HEK293 (cell line): ENCODE measurements around the gene PRKCE.

Experiments
- GLIS1 ChIP-seq: fragments of 450-650 bp; formaldehyde crosslinking; IDR thresholded peaks from 2 replicates; pipeline ENCODE4 v1.5.1; 2016; ENCODE audit warnings: missing biosample characterization, missing genetic modification characterization
- KLF9 ChIP-seq: fragments of 450-650 bp; formaldehyde crosslinking; IDR thresholded peaks from 2 replicates; pipeline ENCODE4 v1.5.1; 2016; ENCODE audit warnings: missing biosample characterization, missing genetic modification characterization, low read depth
- PATZ1 ChIP-seq: fragments of 450-650 bp; formaldehyde crosslinking; IDR thresholded peaks from 2 replicates; pipeline ENCODE4 v1.5.1; 2016; ENCODE audit warnings: missing biosample characterization, missing genetic modification characterization
- PRDM2 ChIP-seq: fragments of 450-650 bp; formaldehyde crosslinking; IDR thresholded peaks from 2 replicates; pipeline ENCODE4 v1.5.1; 2016; ENCODE audit warnings: missing biosample characterization, missing genetic modification characterization, borderline replicate concordance
- RBAK ChIP-seq: fragments of 450-650 bp; formaldehyde crosslinking; IDR thresholded peaks from 2 replicates; pipeline ENCODE4 v1.5.1; 2016; ENCODE audit warnings: missing biosample characterization, missing genetic modification characterization
- SCRT2 ChIP-seq: fragments of 450-650 bp; formaldehyde crosslinking; IDR thresholded peaks from 2 replicates; pipeline ENCODE4 v1.5.1; 2016; ENCODE audit warnings: missing biosample characterization, missing genetic modification characterization
- SETDB1 ChIP-seq: IDR thresholded peaks from one replicate; pipeline ENCODE4 v1.6.1; 2017; ENCODE audit warnings: mild to moderate bottlenecking, low read length, moderate library complexity, mixed read lengths; ENCODE audit not compliant: insufficient read length
- SP3 ChIP-seq: fragments of 450-650 bp; formaldehyde crosslinking; IDR thresholded peaks from 2 replicates; pipeline ENCODE4 v1.5.1; 2016; ENCODE audit warnings: missing biosample characterization, missing genetic modification characterization
- WT1 ChIP-seq: fragments of 450-650 bp; formaldehyde crosslinking; IDR thresholded peaks from 2 replicates; pipeline ENCODE4 v1.5.1; 2016; ENCODE audit warnings: missing biosample characterization, missing genetic modification characterization
- YY1 ChIP-seq: fragments of 450-650 bp; formaldehyde crosslinking; IDR thresholded peaks from 2 replicates; pipeline ENCODE4 v1.5.1; 2018; ENCODE audit warnings: missing biosample characterization, missing genetic modification characterization
- ZBTB11 ChIP-seq: fragments of 450-650 bp; formaldehyde crosslinking; conservative IDR thresholded peaks from 2 replicates; pipeline ENCODE4 v1.5.1; 2016; ENCODE audit warnings: low read depth, missing biosample characterization, missing genetic modification characterization
- ZBTB6 ChIP-seq: fragments of 450-650 bp; formaldehyde crosslinking; IDR thresholded peaks from 2 replicates; pipeline ENCODE4 v1.5.1; 2017; ENCODE audit warnings: missing biosample characterization, missing genetic modification characterization
- ZFP69B ChIP-seq: fragments of 450-650 bp; formaldehyde crosslinking; IDR thresholded peaks from 2 replicates; pipeline ENCODE4 v1.5.1; 2016; ENCODE audit warnings: missing biosample characterization, missing genetic modification characterization
- ZNF157 ChIP-seq: fragments of 450-650 bp; formaldehyde crosslinking; IDR thresholded peaks from 2 replicates; pipeline ENCODE4 v1.5.1; 2016; ENCODE audit warnings: missing biosample characterization, missing genetic modification characterization
- ZNF184 ChIP-seq: fragments of 450-650 bp; IDR thresholded peaks from 2 replicates; pipeline ENCODE4 v1.5.1; 2018; ENCODE audit warnings: missing biosample characterization, mild to moderate bottlenecking, missing genetic modification characterization
- ZNF202 ChIP-seq: fragments of 450-650 bp; formaldehyde crosslinking; IDR thresholded peaks from 2 replicates; pipeline ENCODE4 v1.5.1; 2016; ENCODE audit warnings: missing biosample characterization, missing genetic modification characterization, borderline replicate concordance
- ZNF335 ChIP-seq: fragments of 450-650 bp; formaldehyde crosslinking; conservative IDR thresholded peaks from 2 replicates; pipeline ENCODE4 v1.5.1; 2016; ENCODE audit warnings: missing biosample characterization, missing genetic modification characterization
- ZNF521 ChIP-seq: fragments of 450-650 bp; formaldehyde crosslinking; IDR thresholded peaks from 2 replicates; pipeline ENCODE4 v1.5.1; 2017; ENCODE audit warnings: missing biosample characterization, mild to moderate bottlenecking, missing genetic modification characterization
- ZNF530 ChIP-seq: fragments of 450-650 bp; formaldehyde crosslinking; IDR thresholded peaks from 2 replicates; pipeline ENCODE4 v1.5.1; 2016; ENCODE audit warnings: low read depth, missing biosample characterization, missing genetic modification characterization
- ZNF629 ChIP-seq: fragments of 450-650 bp; formaldehyde crosslinking; IDR thresholded peaks from 2 replicates; pipeline ENCODE4 v1.5.1; 2017; ENCODE audit warnings: missing biosample characterization, missing genetic modification characterization
- ZNF76 ChIP-seq: fragments of 450-650 bp; formaldehyde crosslinking; IDR thresholded peaks from 2 replicates; pipeline ENCODE4; 2016; ENCODE audit warnings: low read depth, missing biosample characterization, missing genetic modification characterization, borderline replicate concordance
- ZNF785 ChIP-seq: fragments of 450-650 bp; formaldehyde crosslinking; IDR thresholded peaks from 2 replicates; pipeline ENCODE4 v1.5.1; 2016; ENCODE audit warnings: missing biosample characterization, missing genetic modification characterization
- ZNF843 ChIP-seq: fragments of 450-650 bp; formaldehyde crosslinking; IDR thresholded peaks from 2 replicates; pipeline ENCODE4 v1.5.1; 2016; ENCODE audit warnings: missing biosample characterization, missing genetic modification characterization
- ZSCAN4 ChIP-seq: fragments of 450-650 bp; formaldehyde crosslinking; IDR thresholded peaks from 2 replicates; pipeline ENCODE4 v1.5.1; 2017; ENCODE audit warnings: missing biosample characterization, missing genetic modification characterization

PRKCE gene

GRCh38 chr2:45652090-45653031 lies 886 bp downstream of the PRKCE start (continued):
- TF ChIP-seq ZBTB11 (tag by site-specific recombination) (no peak), KLF9 (0 out of 2 replicates have a peak, but pooled peaks have one; percentile 39), YY1 (tag by site-specific recombination) (no peak), ZNF335 (tag by site-specific recombination) (peak; percentile 99), WT1 (tag by site-specific recombination) (no peak), ZNF530 (tag by site-specific recombination) (no peak), SETDB1 (no peak), SCRT2 (tag by site-specific recombination) (no peak), RBAK (no peak), ZNF629 (tag by site-specific recombination) (no peak), ZNF202 (tag by site-specific recombination) (no peak), PRDM2 (tag by site-specific recombination) (no peak), ZNF521 (tag by site-specific recombination) (no peak), ZNF843 (tag by site-specific recombination) (no peak), ZNF76 (tag by site-specific recombination) (no peak), ZBTB6 (tag by site-specific recombination) (no peak), SP3 (tag by site-specific recombination) (peak; percentile 33), GLIS1 (tag by site-specific recombination) (no peak), ZFP69B (peak; percentile 92), ZSCAN4 (no peak), PATZ1 (no peak), ZNF184 (tag by site-specific recombination) (no peak), ZNF785 (tag by site-specific recombination) (no peak), ZNF157 (no peak)
